Measurements from ENCODE around the gene CD164L2. TPM values are rescaled to one million over a fixed set of nuclear protein-coding genes. Genes with fewer than 3 reads are reported as not detected.

The CD164L2 gene
- total RNA-seq, 1 experiment from 2014 or later, result 0.63 TPM

GRCh38 chr1:27427816-27428315 lies 44.7 kb upstream of the CD164L2 start:
- Histone ChIP-seq H3K4me2 (no peak overlapping the region), H3K36me3 (ENCODE audit: low read depth) (no peaks in the 10 kb centered on the region), H3K9me2 (ENCODE audit: insufficient read depth) (no peaks in the 10 kb centered on the region), H3F3A (ENCODE audit: insufficient read depth, low read depth) (no peaks in the 10 kb centered on the region; the same call in 1 of the 2 replicates), H2AFZ (no peak overlapping the region), H3K27ac (no peak overlapping the region), H3K4me3 (no peak overlapping the region), H3K9me3 (ENCODE audit: insufficient read depth, low read depth) (no peaks in the 10 kb centered on the region), H3K4me1 (replicated peaks; ENCODE audit: insufficient read depth) (no peaks in the 10 kb centered on the region), H4K20me1 (ENCODE audit: insufficient read depth) (no peaks in the 10 kb centered on the region; the same call in 1 of the 2 replicates), H3K27me3 (ENCODE audit: insufficient read depth, low read depth) (no peaks in the 10 kb centered on the region), H3K79me2 (ENCODE audit: low read depth) (0 out of 2 replicates have a peak, but pooled peaks cover 3% of the 10 kb centered on the region)
- intact Hi-C loops (cut with micrococcal nuclease; ENCODE audit: unreplicated experiment), result no loop called here
- POLR2A ChIA-PET (ENCODE audit: unreplicated experiment), result no interaction called here
- no TSS peak for BruUV-seq (replicated peaks)
- TF ChIP-seq EZH2 (IDR thresholded peaks at IDR 0.05; ENCODE audit: low read depth) (no peak), CTCF (conservative IDR thresholded peaks at IDR 0.05) (no peak)
- DNase-seq, result no peak
- CTCF ChIA-PET, result no interaction called here

DNA sequence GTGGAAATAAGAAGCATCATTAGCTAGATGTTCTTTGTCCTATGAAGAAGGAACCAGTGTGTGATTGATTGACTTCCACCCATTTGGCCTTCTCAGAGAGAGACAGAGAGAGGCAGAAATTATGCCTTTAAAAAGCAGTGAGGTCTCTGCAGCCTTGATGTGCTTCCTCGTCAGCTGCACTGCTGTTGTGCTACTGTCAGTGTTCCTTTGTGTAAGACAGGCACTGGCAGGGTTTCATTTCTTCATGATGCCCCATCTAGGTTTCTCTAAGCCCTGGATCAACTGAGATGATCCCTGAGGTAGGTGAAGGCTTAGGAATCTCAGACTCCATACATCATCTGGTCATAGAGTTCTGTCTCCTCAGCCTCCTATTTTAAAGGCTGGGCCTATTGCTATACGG lies 44.2 kb upstream of the CD164L2 start:
- no peaks in the 10 kb centered on the region for H3K27me3 ChIP-seq (ENCODE audit: insufficient read depth, low read depth)

GRCh38 chr1:27423709-27424108 lies 40.6 kb upstream of the CD164L2 start:
- no peak overlapping the region for H3K4me3 ChIP-seq
- TF ChIP-seq EZH2 (IDR thresholded peaks at IDR 0.05; ENCODE audit: low read depth), result no peak
- no peak for TF ChIP-seq CTCF (conservative IDR thresholded peaks at IDR 0.05)
- CTCF ChIA-PET, result interaction anchor here (0.5 kb wide), 1 partner anchor 11 kb away, joined by 4 read pairs; no protein-coding TSS in a partner anchor
- no peaks in the 10 kb centered on the region for H3K79me2 ChIP-seq (ENCODE audit: low read depth)
- intact Hi-C loops (cut with micrococcal nuclease; ENCODE audit: unreplicated experiment), result no loop called here
- BruUV-seq (replicated peaks), result no TSS peak
- H3K9me3 ChIP-seq (ENCODE audit: insufficient read depth, low read depth), result no peaks in the 10 kb centered on the region
- POLR2A ChIA-PET (ENCODE audit: unreplicated experiment), result no interaction called here
- H3K36me3 ChIP-seq (ENCODE audit: low read depth), result no peaks in the 10 kb centered on the region
- no peaks in the 10 kb centered on the region for H4K20me1 ChIP-seq (ENCODE audit: insufficient read depth)
- H3K27me3 ChIP-seq (ENCODE audit: insufficient read depth, low read depth), result no peaks in the 10 kb centered on the region
- no peak overlapping the region for H3K4me2 ChIP-seq
- H3K27ac ChIP-seq, result no peak overlapping the region
- H3F3A ChIP-seq (ENCODE audit: insufficient read depth, low read depth), result no peaks in the 10 kb centered on the region; the same call in 1 of the 2 replicates
- no peaks in the 10 kb centered on the region for H3K9me2 ChIP-seq (ENCODE audit: insufficient read depth)
- no peak for DNase-seq
- no peak overlapping the region for H2AFZ ChIP-seq
- H3K4me1 ChIP-seq (replicated peaks; ENCODE audit: insufficient read depth), result no peaks in the 10 kb centered on the region

More for the DNA sequence above, 44.2 kb upstream of the CD164L2 start:
- TF ChIP-seq CTCF (conservative IDR thresholded peaks at IDR 0.05) (no peak), EZH2 (IDR thresholded peaks at IDR 0.05; ENCODE audit: low read depth) (no peak)
- no peaks in the 10 kb centered on the region; the same call in 1 of the 2 replicates for H4K20me1 ChIP-seq (ENCODE audit: insufficient read depth)
- no peak overlapping the region for H3K4me2 ChIP-seq
- H3K79me2 ChIP-seq (ENCODE audit: low read depth), result 0 out of 2 replicates have a peak, but pooled peaks cover 3% of the 10 kb centered on the region
- ChIA-PET POLR2A (ENCODE audit: unreplicated experiment) (interaction anchor here (0.7 kb wide), 1 partner anchor 18 kb away, joined by 6 read pairs; no protein-coding TSS in a partner anchor), CTCF (no interaction called here)
- H3K27ac ChIP-seq, result no peak overlapping the region
- intact Hi-C loops (cut with micrococcal nuclease; ENCODE audit: unreplicated experiment), result no loop called here
- no peaks in the 10 kb centered on the region for H3K4me1 ChIP-seq (replicated peaks; ENCODE audit: insufficient read depth)
- no peak overlapping the region for H3K4me3 ChIP-seq
- no peak overlapping the region for H2AFZ ChIP-seq
- no peaks in the 10 kb centered on the region for H3K9me2 ChIP-seq (ENCODE audit: insufficient read depth)
- H3K9me3 ChIP-seq (ENCODE audit: insufficient read depth, low read depth), result no peaks in the 10 kb centered on the region
- no peak for DNase-seq
- no TSS peak for BruUV-seq (replicated peaks)
- no peaks in the 10 kb centered on the region for H3K36me3 ChIP-seq (ENCODE audit: low read depth)
- H3F3A ChIP-seq (ENCODE audit: insufficient read depth, low read depth), result no peaks in the 10 kb centered on the region; the same call in 1 of the 2 replicates
